COLO829 (cell line): ENCODE measurements around the gene C12orf57.

Experiments
- DNase-seq: peaks from one replicate; pipeline ENCODE4 v3.0.0; 2012; ENCODE audit warnings: low spot score

Gene C12orf57

DNA sequence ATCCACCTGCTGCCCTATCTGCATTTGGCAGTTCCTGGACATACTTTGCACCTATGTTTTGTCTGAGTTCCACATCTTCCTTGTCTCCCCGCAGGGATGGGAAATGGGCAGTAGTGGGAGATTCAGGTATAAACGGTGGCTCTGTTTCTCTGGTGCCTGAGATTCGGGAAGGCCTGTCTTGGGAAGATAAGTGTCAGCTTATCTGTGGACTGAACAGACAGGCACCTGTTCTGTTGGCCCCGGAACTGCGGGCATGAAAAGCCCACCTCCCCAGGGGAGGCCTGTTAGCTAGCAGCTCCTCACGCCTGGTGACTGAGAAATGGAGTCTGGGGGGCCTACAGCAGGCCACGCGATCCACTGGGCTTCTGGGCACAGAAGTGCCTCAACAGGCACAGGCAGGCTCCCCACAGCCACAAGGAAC, 20.8 kb downstream of the C12orf57 start:
- no peak for DNase-seq

DNA sequence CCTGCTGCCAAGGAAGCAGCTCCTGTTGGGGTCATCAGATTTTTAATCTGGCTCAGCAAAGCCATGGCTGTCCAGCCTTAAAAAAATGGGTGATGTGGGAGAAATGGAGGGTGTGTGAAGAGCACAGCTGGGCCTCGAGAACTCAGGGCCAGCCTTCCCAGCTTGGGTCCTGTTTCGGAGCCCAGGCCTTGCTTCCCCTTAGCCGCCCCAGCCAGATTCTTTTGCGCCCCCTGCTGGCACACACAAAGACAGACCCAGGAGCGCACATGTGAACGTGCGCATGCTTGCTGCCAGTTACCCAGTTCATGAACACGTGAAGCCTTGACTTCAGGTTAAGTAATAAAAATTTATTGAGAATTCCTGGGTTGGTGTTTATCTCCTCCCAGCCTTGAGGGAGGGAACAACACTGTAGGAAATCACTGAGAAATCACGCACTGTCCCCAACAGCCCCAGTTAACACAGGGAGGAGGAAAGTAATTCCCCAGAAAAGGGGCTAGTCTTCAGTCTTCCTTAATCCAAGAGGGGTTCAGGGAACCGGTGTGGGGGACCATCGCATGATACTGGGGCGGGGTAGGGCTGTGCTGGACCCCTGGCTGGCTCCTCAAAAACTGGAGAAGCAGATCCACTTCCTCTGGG, 21.3 kb downstream of the C12orf57 start:
- peak; percentile 66 for DNase-seq

GRCh38 chr12:6965714-6966113, 21.9 kb downstream of the C12orf57 start:
- DNase-seq, result no peak

DNA sequence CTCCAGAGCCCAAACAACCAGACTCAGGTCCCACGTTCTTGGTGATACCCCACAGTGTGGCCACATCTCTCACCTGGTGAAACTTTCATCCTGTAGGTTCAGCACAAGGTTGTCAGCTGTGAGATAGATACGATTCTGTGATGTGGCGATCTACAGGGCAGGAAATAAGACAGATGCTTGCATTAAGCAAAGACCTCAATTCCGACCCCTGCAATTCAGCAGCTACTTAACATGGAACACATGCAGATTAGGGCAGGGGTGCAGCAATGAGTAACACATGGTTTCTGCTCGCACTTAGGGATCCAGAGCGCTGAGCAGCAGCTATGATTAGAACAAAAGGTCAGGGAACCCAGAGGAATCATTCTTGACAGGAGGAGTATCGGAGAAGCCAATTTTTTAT, 22.5 kb downstream of the C12orf57 start:
- no peak for DNase-seq

DNA sequence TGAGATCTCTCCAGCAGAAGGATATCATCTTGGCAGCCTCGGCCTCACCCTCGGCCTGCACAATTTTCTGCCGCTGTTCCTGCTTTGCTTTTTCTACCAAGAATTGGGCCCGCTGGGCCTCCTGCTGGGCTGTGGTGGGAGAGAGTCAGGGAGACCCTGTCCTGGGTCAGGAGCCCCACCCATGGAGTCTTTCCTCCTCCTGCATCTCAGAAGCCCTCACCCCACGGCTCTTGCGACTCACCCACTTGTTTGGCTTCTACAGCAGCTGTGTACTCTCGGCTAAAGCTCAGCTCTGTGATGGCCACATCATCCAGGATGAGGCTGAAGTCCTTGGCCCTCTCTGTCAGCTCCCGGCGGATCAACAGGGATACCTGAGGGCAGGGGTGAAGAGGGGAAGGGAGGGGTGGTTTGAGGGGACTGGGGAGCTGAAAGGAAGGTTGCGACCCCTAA, 23.9 kb downstream of the C12orf57 start:
- no peak for DNase-seq

DNA sequence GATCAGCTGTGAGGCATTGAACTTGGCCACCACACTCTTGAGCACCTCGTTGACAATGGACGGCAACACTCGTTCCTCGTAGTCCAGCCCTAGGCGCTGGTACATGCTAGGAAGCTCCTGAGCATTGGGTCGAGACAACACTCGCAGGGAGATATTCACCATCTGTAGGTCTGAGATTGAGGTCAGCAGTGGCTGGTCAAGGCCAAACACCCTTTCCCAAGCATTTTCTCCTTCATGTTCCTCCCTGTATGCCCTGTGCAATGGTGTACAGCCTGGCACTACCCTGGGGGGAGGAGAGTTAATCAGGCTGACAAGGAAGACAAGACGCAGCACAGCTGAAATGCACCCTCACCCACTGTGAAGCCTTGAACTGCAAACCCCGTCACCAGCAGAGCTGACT, 24.6 kb downstream of the C12orf57 start:
- DNase-seq, result no peak

- no peak for DNase-seq
Measured at GRCh38 chr12:6970096-6970527, 26.3 kb downstream of the C12orf57 start.

DNA sequence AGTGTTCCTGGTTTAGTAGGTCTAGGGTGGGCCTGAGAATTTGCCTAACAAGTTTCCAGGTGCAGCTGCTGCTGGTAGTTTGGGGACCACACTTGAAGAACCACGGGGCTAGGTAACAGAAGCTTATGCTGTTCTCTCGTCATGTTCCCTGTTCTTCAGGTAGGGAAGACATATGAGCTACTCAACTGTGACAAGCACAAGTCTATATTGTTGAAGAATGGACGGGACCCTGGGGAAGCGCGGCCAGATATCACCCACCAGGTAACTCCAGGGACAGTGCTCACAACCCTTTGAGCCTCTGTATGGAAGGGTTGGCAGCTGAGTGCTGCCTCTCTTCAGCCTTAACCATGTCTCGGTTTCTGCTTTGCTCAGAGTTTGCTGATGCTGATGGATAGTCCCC, 30.4 kb downstream of the C12orf57 start:
- no peak for DNase-seq

GRCh38 chr12:6975297-6976032, 31.6 kb downstream of the C12orf57 start:
- DNase-seq, result no peak

DNA sequence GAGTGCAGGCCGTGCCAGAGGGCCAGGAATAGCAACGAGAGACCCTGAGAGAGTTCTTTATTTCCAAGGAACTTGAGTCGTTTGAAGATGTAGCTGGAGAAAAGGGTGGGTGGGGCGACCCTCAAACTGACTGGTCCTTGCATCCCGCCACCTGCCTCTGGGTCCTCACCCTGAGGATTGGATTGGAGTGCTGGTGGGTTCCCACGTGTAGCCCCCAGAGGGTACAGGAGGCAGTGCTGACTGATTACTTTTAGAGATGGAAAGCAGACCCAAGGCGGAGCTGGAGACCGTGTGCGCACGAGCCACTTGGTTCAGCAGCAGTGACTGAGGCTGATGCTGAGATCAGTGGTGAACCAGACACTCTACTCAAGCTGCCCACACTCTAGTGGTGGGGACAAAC, 33.8 kb downstream of the C12orf57 start:
- DNase-seq, result no peak

GRCh38 chr12:6978188-6978587, 34.4 kb downstream of the C12orf57 start:
- no peak for DNase-seq

DNA sequence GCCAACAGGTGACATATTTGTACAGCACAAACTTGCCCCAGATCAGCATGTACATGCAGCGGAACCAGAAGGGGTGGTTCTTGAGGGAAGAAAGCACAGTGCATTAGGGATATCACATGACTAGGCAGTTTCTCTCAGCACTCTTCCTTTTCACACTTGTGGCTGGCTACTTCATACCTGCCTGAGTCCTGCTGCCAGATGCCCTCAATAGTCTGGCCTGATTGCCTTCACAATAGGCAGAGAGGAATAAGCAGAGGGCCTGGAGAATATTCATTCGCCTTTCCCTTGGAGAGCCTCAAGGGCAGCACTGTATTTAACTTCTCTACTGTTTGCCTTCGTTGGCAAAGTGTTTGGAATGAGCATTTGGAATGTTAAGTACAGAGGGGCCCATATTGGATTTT, 34.8 kb downstream of the C12orf57 start:
- DNase-seq, result no peak

DNA sequence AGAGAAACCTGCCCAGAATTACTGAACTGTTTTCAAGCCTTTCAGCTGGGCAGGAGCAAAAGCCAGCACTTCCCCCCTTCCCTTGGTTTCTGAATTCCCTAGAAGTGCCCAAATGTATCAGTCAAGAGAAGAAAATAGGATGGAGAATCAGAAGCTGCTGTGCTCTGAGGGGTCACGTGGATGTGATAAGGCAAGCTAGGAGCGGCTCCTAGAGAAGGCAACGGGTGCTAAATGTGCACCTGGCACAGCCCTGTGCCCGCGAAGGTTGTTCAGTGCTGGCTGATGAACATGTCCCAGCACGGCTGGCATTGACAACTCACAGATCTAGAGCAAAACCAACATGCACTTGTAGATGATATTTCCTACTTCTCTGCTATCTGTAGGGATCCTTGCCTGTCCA, 35.2 kb downstream of the C12orf57 start:
- DNase-seq, result no peak

DNA sequence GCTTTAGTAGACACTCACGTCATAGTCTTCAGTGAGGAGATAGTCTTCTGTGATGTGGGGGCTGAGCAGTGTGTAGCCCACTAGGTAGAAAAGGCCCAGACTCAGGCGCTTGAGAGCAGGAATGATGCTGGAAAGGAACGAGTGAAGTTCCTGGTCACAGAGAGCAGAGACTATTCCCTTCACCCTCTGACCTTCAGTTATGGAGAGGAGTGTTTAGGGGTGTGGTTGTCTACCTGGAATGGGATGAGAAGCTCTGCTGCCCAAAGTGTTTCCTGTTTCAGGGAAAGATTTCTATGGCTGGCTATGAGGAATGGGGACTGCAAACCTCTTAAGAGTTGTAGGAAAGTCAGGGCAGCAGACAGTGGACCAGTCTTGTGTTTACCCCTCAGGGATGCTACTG, 35.6 kb downstream of the C12orf57 start:
- DNase-seq, result no peak

DNA sequence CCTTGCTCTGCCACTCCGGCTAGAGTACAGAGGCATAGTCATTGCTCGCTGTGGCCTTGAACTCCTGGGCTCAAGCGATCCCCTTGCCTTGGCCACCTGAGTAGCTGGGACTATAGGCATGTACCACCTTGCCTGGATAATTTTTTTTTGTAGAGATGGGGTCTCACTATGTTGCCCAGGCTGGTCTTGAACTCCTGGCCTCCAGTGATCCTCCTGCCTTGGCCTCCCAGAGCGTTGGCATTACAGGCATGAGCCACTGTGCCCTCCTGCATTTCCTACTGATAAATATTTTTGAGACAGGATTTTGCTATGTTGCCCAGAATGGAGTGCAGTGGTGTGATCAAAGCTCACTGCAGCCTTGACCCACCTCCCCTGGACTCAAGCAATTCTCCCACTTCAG, 36.3 kb downstream of the C12orf57 start:
- DNase-seq, result no peak

GRCh38 chr12:6980740-6981139, 36.9 kb downstream of the C12orf57 start:
- DNase-seq, result no peak

DNA sequence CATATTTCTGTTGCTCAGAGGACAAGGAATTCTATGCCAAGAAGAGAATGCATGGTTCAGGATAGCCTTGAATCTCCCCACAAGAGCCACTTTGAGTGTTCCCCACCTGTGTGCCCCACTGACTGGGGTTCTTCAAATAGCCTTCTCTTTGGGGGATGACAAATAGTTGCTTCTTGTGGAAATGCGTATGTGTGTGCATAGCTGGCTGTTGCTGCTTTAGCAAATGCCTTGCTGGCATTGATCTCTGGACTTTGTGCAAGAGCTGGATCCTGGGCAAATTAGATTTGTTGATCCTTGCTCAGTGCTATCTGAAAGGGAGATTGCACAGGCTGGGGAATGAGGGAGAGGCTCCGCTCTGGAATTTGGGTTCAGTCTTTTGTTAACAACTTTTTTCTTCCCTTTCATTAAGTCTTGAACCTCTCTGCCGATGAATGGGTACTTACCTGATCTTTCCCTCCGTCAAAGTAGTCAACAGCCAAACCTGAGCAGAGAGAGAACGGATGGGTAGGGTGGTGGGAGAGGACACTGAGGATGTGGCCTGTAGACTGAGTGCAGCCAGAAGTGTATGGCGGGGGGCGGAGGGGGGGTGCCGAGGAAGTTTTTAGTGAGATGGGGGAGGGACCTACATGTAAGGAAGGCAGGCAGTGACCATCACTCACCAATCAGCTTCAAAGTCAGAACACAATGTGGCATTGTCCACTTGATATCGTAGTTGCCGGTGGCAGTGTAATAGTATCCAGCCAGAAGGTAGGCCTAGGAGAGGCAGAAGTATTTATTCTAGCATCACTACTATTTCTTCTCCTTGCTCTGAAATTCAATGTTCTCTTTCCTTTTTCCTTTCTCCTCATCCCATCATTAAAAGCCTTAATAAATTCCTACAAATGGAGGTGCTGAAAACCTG, 37.6 kb downstream of the C12orf57 start:
- DNase-seq, result no peak

GRCh38 chr12:6982532-6982931, 38.7 kb downstream of the C12orf57 start:
- DNase-seq, result no peak

DNA sequence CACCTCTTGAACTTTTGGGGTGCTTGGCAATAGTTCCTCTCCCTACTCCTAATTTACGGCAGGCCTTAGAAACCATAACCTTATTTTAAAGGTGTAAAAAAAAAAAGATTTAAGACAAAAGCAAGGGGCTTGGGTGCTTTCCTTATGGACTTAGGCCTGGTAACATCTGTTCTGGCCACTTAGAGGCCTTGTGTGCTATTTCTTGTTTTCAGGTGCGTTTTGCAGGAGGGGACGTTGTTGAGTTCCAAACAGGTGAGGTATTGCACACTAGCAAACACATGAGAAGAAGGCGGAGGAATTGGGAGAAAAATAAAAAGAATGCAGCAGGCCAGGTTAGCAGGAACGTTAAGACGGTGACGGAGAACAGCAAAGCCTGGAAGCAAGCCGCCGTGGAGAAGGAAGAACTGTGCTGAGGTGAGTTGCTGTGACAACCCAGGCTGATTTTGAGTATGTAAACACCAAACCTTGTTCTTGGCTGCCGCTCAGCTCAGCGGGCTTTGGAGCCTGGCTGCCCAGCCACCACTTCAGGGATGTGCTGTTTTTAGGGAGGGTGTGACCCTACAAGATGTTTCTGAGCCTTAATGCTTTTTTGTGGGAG, 44.2 kb downstream of the C12orf57 start:
- DNase-seq, result no peak
